Aorta (tissue), 5 donors: Measurements from ENCODE around the gene TMEM147. TPM values are rescaled to one million over a fixed set of nuclear protein-coding genes. Genes with fewer than 3 reads are reported as not detected.

Experiments
- ATAC-seq: fragments of 200-7000 bp; cut with Tn5 transposase; one replicate; pipeline ENCODE4 v1.9.1; 2022; ENCODE audit warnings: moderate library complexity; ENCODE audit not compliant: low FRiP score
- DNase-seq, 2 donors: peaks; one replicate each; pipeline ENCODE4 v3.0.0-alpha.2; 2020
- H3K27ac ChIP-seq, 2 donors: one replicate each; pipeline ENCODE4 v1.5.1; 2013; ENCODE audit warnings: low read length in 2 of 2, mild to moderate bottlenecking in 2 of 2, moderate library complexity in 2 of 2, control low read depth in 1 of 2, inconsistent platforms in 1 of 2, low read depth in 1 of 2
- H3K27me3 ChIP-seq, 2 donors: one replicate each; pipeline ENCODE4 v1.6.1; 2013; ENCODE audit warnings: control low read depth in 1 of 2, low read length in 1 of 2, mild to moderate bottlenecking in 1 of 2, moderate library complexity in 1 of 2; ENCODE audit not compliant: insufficient read depth in 2 of 2, control insufficient read depth in 1 of 2
- H3K36me3 ChIP-seq, 2 donors: one replicate each; pipeline ENCODE4 v1.6.1; 2013; ENCODE audit warnings: control low read depth in 1 of 2, low read length in 1 of 2, mild to moderate bottlenecking in 1 of 2; ENCODE audit not compliant: insufficient read depth in 2 of 2, control insufficient read depth in 1 of 2
- H3K4me1 ChIP-seq, 2 donors: one replicate each; pipeline ENCODE4 v1.6.1; 2013; ENCODE audit warnings: low read length in 2 of 2, control low read depth in 1 of 2, mild to moderate bottlenecking in 1 of 2, moderate library complexity in 1 of 2; ENCODE audit not compliant: insufficient read depth in 2 of 2, control insufficient read depth in 1 of 2
- H3K4me3 ChIP-seq, 2 donors: one replicate each; pipeline ENCODE4 v1.5.1; 2013; ENCODE audit warnings: low read length in 2 of 2, control low read depth in 1 of 2, mild to moderate bottlenecking in 1 of 2
- H3K9me3 ChIP-seq: one replicate; pipeline ENCODE4 v1.6.1; 2013; ENCODE audit warnings: mild to moderate bottlenecking, low read length; ENCODE audit not compliant: control insufficient read depth
- WGBS, 2 donors: extraction: QIAGEN DNeasy Blood & Tissue Kit; methylation state at CpG; one replicate each; pipeline ENCODE4 v1.1.7; 2013; 5-methylcytosine and 5-hydroxymethylcytosine counted together
- intact Hi-C, 2 donors: fragments of 100-400 bp; cut with DNase I; formaldehyde crosslinking; loops; one replicate each; pipeline versions ENCODE4 v1.14.2 to v1.15.0; 2022
- polyA plus RNA-seq, 2 donors: library from polyadenylated mRNA; stranded (reverse); fragments of 200-250 nt; gene quantifications; one replicate each; pipeline ENCODE4 v1.2.3, GENCODE V29; 2013
- total RNA-seq, 2 donors: library from RNA; stranded (reverse); fragmentation: NEBNext Ultra II Directional; extraction: Animal tissue kit (Norgen Biotek cat#: 25700); gene quantifications; one replicate each; pipeline ENCODE4 v1.2.1, GENCODE V29; 2021
- donor health status: healthy with polysubstance abuse.
- donor health status: Bipolar disorder and iron deficiency.
- donor health status: DM: no; HTN: no; CAD: no.
- donor health status: DM: no; HTN: no; CAD: no.
- donor health status: DM: yes; HTN: yes; CAD: no.

TMEM147 gene
- total and polyA plus RNA-seq, 4 donors: 48.0 to 123 (median 69.1) TPM

- Histone ChIP-seq H3K36me3 (no peaks in the 10 kb centered on the region), H3K27me3 (no peaks in the 10 kb centered on the region), H3K27ac (no peak overlapping the region), H3K4me1 (no peaks in the 10 kb centered on the region), H3K4me3 (no peak overlapping the region), H3K9me3 (no peaks in the 10 kb centered on the region)
- DNase-seq (no peak), ATAC-seq (no peak)
- intact Hi-C loops: no loop called here
- WGBS, 2 donors: 82 to 84% methylated on average over 7 of the region's 7 CpGs
These were observed 5.0 kb upstream of the TMEM147 start for GRCh38 chr19:35540356-35540927.

- H3K27ac ChIP-seq: no peak overlapping the region
- intact Hi-C loops: no loop called here
- no peak overlapping the region for H3K4me3 ChIP-seq
These were observed 3.2 kb upstream of the TMEM147 start for GRCh38 chr19:35542209-35542608.

GRCh38 chr19:35543280-35544109 is 1.9 kb upstream of the TMEM147 start:
- no peak for ATAC-seq
- intact Hi-C loops: no loop called here
- Histone ChIP-seq H3K27ac (no peak overlapping the region), H3K4me3 (no peak overlapping the region), H3K4me1 (no peaks in the 10 kb centered on the region), H3K36me3 (no peaks in the 10 kb centered on the region), H3K27me3 (no peaks in the 10 kb centered on the region), H3K9me3 (no peaks in the 10 kb centered on the region)
- no peak for DNase-seq
- WGBS, 2 donors: 94 to 95% methylated on average over 15 of the region's 15 CpGs

More at GRCh38 chr19:35542209-35542608, 3.2 kb upstream of the TMEM147 start:
- Histone ChIP-seq H3K36me3 (no peaks in the 10 kb centered on the region), H3K9me3 (no peaks in the 10 kb centered on the region), H3K27me3 (no peaks in the 10 kb centered on the region), H3K4me1 (no peaks in the 10 kb centered on the region)
- ATAC-seq (no peak), DNase-seq (no peak)
- 89 to 95% methylated on average over 11 of the region's 11 CpGs for WGBS, 2 donors

- no peak for ATAC-seq
- intact Hi-C loops: no loop called here
- no peak overlapping the region for H3K27ac ChIP-seq
- H3K9me3 ChIP-seq: no peaks in the 10 kb centered on the region
- no peak overlapping the region for H3K4me3 ChIP-seq
- no peaks in the 10 kb centered on the region for H3K36me3 ChIP-seq
- 75 to 78% methylated on average over 3 of the region's 3 CpGs for WGBS, 2 donors
- no peaks in the 10 kb centered on the region for H3K27me3 ChIP-seq
- DNase-seq: no peak
- no peaks in the 10 kb centered on the region for H3K4me1 ChIP-seq
These were observed 1.2 kb upstream of the TMEM147 start for GRCh38 chr19:35544110-35544802.

GRCh38 chr19:35545855-35546381 is 492 bp downstream of the TMEM147 start:
- no peaks in the 10 kb centered on the region for H3K36me3 ChIP-seq
- no peak overlapping the region for H3K27ac ChIP-seq
- intact Hi-C loops: loop anchor here (5.0 kb wide), 3 partner anchors 66 to 171 kb away; partner anchors contain the start of genes HAUS5 (in 2 of the 2) and KMT2B (in 1 of the 2)
- 3 to 4% methylated on average over 27 of the region's 27 CpGs for WGBS, 2 donors
- no peak for ATAC-seq
- H3K4me3 ChIP-seq: peak overlapping the region; percentile 62 to 80
- no peaks in the 10 kb centered on the region for H3K27me3 ChIP-seq
- H3K4me1 ChIP-seq: no peaks in the 10 kb centered on the region
- H3K9me3 ChIP-seq: no peaks in the 10 kb centered on the region
- peak in 1 of 2 donors; percentile 84 for DNase-seq

- no peak for DNase-seq
- no peaks in the 10 kb centered on the region for H3K4me1 ChIP-seq
- H3K9me3 ChIP-seq: no peaks in the 10 kb centered on the region
- no peak for ATAC-seq
- 83 to 87% methylated on average over 8 of the region's 8 CpGs for WGBS, 2 donors
- no peaks in the 10 kb centered on the region for H3K36me3 ChIP-seq
- no peaks in the 10 kb centered on the region for H3K27me3 ChIP-seq
- no peak overlapping the region for H3K27ac ChIP-seq
- peak overlapping the region in 1 of 2 donors; percentile 80 for H3K4me3 ChIP-seq
- intact Hi-C loops: loop anchor here (5.0 kb wide), 3 partner anchors 66 to 171 kb away; partner anchors contain the start of genes HAUS5 (in 2 of the 2) and KMT2B (in 1 of the 2)
These were observed 1.1 kb downstream of the TMEM147 start for GRCh38 chr19:35546532-35546931.

GRCh38 chr19:35549174-35549788 is 3.9 kb downstream of the TMEM147 start:
- H3K27me3 ChIP-seq: no peaks in the 10 kb centered on the region
- no peak overlapping the region for H3K4me3 ChIP-seq
- no peaks in the 10 kb centered on the region for H3K9me3 ChIP-seq
- H3K27ac ChIP-seq: no peak overlapping the region
- DNase-seq (no peak), ATAC-seq (no peak)
- 21 to 24% methylated on average over 6 of the region's 6 CpGs for WGBS, 2 donors
- intact Hi-C loops: loop anchor here (5.0 kb wide), 3 partner anchors 63 to 168 kb away; partner anchors contain the start of genes HAUS5 (in 2 of the 2) and KMT2B (in 1 of the 2)
- H3K36me3 ChIP-seq: no peaks in the 10 kb centered on the region
- H3K4me1 ChIP-seq: no peaks in the 10 kb centered on the region

- 85 to 88% methylated on average over 15 of the region's 15 CpGs for WGBS, 2 donors
- intact Hi-C loops: loop anchor here (5.0 kb wide), 3 partner anchors 62 to 167 kb away; partner anchors contain the start of genes HAUS5 (in 2 of the 2) and KMT2B (in 1 of the 2)
- no peaks in the 10 kb centered on the region for H3K4me1 ChIP-seq
- H3K36me3 ChIP-seq: no peaks in the 10 kb centered on the region
- H3K27ac ChIP-seq: no peak overlapping the region
- no peaks in the 10 kb centered on the region for H3K9me3 ChIP-seq
- DNase-seq (no peak), ATAC-seq (no peak)
- no peaks in the 10 kb centered on the region for H3K27me3 ChIP-seq
- H3K4me3 ChIP-seq: no peak overlapping the region
These were observed 4.6 kb downstream of the TMEM147 start for GRCh38 chr19:35549879-35550523.
